Measurements from ENCODE around the gene IRX4.

DNA sequence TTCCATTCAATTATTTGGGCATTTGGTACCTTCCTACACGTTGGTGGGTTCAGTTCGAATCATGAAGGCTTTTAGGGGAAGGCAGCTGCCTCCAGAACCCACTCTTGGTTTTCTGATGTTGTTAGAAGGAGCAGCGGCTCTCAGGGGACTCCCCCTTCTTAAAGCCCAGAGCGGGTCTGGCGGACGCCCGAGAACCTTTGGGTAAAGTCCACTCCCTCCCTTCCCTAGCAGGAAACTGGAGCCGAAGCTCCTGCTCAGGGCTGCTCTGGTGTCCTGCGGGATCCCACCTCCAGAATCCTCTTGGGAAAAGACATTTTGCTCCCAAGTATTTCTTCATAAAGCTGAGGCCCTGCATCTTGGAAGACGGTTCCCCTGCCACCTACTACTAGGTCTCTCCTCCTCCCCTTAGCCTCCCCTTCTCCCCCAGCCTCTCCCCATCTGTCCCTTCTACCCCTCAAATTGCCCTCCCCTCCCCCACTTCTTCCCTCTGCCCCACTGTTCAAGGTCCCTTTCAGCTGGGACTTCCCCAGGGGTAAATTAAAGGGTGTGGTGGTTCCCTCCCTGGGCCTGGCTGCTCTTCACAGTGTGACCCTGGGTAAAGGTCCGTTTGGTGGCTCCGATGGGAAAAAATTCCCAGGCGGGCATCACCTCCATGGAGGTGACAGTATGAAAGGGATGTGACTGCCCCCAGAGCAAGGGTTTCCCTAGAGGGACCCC lies 9.3 kb downstream of the IRX4 start:
- TF ChIP-seq POLR2A (IDR thresholded peaks at IDR 0.05) (no peak), POLR2AphosphoS5 (IDR thresholded peaks at IDR 0.05) (no peak), EP300 (IDR thresholded peaks at IDR 0.05) (no peak)
- TF ChIP-seq, protein P1, sequence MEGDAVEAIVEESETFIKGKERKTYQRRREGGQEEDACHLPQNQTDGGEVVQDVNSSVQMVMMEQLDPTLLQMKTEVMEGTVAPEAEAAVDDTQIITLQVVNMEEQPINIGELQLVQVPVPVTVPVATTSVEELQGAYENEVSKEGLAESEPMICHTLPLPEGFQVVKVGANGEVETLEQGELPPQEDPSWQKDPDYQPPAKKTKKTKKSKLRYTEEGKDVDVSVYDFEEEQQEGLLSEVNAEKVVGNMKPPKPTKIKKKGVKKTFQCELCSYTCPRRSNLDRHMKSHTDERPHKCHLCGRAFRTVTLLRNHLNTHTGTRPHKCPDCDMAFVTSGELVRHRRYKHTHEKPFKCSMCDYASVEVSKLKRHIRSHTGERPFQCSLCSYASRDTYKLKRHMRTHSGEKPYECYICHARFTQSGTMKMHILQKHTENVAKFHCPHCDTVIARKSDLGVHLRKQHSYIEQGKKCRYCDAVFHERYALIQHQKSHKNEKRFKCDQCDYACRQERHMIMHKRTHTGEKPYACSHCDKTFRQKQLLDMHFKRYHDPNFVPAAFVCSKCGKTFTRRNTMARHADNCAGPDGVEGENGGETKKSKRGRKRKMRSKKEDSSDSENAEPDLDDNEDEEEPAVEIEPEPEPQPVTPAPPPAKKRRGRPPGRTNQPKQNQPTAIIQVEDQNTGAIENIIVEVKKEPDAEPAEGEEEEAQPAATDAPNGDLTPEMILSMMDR (IDR thresholded peaks at IDR 0.05): no peak
